Measurements from ENCODE around the gene SPDYE16.
"Not testable (repeated sequence)": the region's sequence is repeated elsewhere in the genome, so short reads cannot be mapped to it uniquely, and the experiment has no call there.

The SPDYE16 gene

DNA sequence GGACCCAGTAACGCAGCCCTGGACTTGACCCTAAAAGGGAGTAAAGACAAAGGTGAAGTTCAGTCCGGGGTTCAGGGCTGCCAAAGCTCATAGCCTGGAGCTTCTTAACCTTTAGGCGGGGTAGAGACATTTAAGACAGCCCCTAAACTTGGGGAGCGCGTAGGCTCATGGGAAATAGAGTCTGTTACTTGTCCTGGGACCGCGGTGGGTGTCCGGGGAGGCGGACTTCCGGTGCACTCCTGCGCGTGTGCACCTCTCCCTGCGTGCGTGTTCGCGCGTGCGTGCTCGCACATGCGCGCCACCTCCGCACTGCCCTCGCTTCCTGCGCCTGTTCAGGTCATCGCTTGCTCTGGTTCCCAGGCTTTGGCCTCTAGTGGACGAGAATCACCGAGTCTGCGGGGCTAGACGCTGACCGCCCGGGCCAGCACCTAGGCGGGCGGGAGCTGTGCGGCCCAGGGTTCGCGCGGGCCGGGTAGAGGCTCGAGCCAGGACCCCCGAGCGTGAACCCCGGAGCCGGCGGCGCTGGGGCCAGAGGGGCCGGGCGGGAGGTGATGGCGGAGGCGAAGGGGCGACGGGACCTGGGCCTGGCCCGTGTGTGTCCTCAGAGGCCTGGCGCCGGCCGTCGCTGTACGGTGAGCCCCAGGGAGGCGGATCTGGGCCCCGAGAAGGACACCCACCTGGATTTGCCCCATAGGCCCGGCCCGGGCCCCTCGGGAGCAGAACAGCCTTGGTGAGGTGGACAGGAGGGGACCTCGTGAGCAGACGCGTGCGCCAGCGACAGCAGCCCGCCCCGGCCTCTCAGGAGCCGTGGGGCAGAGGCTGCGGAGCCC is 6.1 kb upstream of the SPDYE16 start:
- peak; percentile 87 to 90 for DNase-seq

DNA sequence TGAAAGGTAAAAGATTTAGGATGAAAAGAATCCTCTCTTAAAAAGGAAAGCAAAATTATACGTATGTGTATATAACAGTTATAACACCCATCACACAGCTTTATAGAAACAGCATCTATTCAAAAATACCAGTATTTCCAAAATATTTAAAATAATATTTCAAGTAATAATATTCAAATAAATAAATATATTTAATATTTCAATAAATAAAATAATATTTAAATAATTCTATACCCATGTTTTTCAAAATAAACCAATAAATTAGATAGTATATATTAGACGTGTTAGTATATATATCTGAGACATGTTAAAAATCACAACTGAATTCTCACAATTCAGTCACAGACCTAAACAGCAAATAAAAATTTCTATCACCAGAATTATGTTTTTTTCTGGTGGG is 11.5 kb downstream of the SPDYE16 start:
- DNase-seq: not testable (repeated sequence)

DNA sequence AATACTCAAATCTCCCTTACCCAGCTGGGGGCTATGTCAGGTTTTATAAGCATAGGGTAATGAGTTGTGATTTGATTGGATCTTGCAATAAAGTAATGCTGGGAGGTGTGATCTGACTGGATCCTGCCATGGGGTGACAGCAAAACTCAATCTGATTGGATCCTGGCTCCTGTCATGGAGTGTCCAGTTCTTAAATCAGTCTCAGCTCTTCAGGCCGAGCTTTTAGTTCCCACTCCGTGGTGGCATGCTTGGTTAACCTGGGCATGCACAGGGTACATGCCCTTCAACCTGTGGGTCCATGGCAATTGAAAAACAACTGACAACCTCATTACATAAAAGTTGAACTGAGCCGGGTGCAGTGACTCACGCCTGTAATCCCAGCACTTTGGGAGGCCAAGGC is 16.9 kb downstream of the SPDYE16 start:
- DNase-seq: not testable (repeated sequence)

DNA sequence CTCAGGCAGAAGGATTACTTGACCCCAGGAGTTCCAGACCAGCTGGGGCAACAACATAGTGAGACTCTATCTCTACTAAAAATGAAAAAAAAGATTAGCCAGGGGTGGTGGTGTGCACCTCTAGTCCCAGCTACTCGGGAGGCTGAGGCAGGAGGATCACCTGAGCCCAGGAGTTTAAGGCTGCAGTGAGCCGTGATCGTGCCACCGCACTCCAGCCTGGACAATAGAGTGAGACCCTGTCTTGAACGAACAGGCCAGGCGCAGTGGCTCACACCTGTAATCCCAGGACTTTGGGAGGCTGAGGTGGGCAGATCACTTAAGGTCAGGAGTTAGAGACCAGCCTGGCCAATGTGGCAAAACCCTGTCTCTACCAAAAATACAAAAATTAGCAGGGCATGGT is 26.2 kb downstream of the SPDYE16 start:
- not testable (repeated sequence) for DNase-seq

DNA sequence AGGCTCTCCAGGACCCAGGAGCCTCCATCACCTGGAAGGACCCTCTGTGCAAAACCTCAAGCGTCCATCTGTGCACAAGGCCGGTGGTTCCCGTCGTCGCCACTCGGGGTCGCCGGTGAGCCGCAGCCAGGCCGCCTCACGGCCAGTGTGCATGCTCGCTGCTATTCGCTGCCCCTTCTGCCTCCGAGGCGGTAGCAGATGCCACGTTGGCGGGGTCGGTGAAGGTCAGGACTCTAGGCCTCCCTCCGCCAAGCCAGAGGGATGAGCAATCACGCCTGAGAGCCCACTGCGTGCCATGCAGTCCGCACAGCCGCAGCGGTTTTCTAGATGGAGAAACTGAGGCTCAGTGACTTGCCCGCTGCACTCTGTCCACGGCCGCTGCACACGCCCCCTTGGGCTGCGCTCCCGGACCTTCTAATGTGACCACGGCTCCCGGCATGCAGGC is 27.1 kb downstream of the SPDYE16 start:
- peak; percentile 20 to 33 for DNase-seq

DNA sequence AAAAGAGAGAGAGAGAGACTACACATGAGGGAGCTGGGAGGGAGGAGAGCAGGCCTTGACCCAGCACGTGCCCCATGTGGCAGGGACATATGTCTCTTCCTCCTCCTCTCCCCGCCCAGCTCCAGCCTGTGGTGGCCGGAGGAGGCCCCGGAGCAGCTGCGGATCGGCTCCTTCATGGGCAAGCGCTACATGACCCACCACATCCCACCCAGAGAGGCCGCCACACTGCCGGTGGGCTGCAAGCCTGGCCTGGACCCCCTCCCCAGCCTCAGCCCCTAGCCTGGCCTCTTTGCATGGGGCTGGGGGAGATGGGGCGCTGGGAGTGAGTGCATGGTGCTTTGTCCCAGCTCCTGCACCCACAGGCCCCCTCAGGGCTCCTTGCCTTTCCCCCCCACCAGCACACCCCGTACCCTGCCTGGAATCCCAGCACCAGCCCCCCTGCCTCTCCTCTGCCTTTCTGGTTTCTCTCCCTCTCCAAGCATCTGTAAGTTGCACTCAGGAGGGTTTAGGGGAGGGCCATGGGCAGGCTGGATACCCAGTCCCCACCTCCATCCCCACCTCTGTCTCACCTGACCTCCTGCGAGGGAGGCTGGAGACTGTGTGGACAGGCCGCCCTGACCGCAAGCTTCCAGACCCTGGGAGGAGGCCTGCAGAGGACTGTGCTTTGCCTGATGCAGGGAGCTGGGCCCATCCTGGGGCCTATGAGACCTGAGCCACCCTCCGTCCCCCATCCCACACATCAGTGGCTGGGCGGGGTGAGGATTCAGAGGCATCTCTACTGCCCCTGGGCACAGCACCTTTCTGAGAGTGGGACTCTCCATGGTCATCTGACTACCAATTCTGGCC is 27.9 kb downstream of the SPDYE16 start:
- DNase-seq: no peak

DNA sequence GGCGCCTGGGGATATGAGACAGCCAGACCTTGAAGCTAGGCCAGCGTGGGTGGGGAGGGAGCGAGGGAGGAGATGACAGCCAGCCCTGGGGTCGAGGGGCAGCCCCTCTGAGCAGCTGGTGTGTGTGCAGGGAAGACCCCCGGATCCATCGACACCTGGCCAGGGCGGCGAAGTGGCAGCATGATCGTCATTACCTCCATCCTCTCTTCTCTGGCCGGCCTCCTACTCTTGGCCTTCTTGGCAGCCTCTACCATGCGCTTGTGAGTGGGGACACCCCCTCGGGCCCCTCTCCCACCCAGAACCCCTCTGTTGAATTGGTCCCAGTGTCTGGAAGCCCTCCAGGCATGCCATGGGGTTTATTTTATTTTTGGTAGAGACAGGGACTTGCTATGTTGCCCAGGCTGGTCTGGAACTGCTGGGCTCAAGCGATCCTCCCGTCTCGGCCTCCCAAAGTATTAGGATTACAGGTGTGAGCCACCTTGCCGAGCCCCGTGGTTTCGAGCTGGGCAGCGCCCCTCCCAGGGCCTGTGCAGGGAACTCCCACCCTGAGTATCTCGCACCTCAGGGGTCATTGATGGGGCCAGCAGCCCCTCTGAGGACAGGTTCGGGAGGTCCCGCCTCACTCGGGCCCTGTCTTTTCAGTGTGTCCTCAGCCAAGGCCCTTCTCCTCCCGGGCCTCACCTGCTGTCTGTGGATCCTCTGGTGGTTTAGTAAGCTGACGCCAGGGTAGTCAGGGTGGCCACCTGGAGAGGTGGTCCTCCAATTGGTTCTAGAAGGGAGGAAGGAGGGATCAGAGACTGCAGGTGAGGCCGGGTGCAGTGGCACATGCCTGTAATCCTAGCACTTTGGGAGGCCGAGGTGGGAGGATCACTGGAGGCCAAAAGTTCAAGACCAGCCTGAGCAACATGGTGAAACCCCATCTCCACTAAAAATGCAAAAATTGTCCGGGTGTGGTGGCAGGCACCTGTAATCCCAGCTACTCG is 29.0 kb downstream of the SPDYE16 start:
- DNase-seq: no peak

DNA sequence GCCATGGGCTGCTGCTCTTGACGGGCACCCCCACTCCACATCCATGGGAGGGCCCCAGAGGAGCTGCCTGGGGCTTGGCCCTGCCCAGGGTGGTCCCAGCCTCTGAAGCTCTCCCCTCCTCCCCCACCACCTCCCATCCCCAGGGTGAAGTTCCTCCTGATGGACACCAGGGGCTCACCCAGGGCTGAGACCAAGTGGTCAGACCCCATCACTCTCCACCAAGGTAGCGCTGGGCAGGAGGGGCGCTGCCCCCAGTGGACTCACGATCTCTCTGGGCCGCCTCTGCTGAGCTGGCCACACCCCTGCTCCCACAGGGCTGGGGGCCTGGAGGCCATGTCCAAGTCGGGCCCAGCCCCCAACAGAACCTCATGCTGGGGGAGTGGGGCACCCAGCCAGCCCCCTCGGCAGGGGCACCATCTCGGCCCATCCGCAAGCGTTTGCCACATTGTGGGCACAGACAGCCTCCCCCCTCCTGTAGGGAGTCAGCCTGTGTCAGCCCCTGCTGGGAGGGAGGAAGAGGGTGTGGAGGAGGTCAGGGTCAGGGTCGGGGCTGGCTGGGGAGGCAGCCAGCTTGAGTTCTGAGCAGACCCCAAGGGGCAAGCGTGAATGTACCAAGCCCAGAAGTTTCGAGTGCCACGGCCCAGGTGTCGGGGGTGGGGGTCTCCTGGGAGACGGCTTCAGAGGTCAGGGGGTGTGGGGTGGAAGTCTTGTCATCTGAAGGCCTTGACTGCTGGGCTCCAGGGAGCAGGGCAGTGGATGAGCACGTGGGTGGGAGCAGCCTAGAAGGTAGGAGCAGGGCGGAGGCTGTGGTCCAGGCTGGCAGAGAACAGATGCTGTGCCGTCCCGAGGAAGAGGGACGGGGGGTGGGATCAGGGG is 29.9 kb downstream of the SPDYE16 start:
- no peak for DNase-seq

DNA sequence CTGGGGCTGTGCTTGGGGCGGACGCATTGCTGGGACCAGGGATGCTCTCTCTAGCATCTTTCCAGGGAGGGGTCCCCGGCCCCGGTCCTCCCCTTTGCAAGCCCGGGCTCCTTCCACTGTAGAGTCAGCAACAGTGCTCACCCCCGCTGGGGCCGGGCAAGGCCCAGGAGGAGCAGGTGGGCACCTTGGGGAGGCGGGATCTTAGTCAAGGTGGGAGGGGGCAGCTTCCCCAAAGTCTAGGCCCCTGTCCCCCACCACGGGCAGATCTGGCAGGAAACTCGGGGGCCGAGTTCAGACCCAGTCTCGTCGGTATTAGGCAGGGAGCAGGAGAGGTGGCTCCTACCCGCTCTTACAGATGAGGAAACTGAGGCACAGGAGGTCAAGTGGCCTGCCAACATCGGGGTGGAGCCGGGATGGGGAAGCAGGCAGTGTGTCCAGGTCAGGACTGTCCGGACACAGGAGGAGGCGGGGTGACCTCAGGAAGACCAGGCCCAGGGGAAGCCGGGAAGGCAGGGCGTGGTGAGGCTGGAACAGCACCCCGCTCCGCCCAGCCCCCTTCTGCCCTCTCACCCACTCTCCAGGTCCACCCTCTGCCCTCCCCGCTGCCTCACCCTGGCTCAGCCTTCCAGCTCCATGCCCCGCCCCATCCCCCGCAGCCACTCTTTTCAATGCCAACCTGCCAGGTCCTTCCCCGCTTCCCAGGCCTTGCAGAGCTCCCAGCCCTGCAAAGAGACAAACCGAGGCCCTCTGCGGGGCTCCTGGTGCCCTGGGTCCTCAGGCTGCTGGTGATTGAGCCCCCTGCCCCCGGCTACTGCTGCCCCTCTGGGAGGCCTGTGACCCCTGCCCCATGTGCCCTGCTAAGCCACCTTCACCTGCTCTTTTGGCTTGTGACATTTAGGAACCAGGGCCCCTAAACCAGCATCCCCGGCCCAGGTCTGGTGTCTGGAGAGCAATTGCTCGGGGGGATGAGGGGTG is 30.9 kb downstream of the SPDYE16 start:
- not testable (repeated sequence) for DNase-seq

DNA sequence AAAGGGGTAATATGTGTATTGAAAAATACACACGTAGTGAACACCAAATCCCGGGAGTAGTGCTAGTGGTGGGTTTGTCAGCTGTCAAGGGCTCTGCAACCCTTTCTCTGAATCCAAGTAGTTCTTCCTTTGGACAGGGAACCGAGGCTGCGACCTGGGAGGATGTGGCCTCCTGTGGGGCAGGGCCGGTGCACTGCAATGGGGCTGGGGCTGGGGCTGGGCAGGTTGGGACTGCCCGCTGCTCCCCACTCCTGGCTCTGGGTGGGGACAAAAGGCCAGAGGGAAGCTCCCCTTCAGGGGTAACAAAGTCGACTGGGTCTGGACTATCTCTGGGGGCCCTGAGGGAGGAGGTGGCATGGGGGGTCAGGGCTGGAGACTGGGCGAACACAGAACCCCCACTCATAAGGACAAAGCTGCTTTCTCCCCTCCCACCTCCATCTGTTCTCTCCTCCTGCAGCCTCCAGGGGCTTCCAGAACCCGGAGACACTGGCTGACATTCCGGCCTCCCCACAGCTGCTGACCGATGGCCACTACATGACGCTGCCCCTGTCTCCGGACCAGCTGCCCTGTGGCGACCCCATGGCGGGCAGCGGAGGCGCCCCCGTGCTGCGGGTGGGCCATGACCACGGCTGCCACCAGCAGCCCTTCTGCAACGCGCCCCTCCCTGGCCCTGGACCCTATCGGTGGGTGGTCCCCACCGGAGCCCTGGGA is 31.7 kb downstream of the SPDYE16 start:
- DNase-seq: not testable (repeated sequence)

DNA sequence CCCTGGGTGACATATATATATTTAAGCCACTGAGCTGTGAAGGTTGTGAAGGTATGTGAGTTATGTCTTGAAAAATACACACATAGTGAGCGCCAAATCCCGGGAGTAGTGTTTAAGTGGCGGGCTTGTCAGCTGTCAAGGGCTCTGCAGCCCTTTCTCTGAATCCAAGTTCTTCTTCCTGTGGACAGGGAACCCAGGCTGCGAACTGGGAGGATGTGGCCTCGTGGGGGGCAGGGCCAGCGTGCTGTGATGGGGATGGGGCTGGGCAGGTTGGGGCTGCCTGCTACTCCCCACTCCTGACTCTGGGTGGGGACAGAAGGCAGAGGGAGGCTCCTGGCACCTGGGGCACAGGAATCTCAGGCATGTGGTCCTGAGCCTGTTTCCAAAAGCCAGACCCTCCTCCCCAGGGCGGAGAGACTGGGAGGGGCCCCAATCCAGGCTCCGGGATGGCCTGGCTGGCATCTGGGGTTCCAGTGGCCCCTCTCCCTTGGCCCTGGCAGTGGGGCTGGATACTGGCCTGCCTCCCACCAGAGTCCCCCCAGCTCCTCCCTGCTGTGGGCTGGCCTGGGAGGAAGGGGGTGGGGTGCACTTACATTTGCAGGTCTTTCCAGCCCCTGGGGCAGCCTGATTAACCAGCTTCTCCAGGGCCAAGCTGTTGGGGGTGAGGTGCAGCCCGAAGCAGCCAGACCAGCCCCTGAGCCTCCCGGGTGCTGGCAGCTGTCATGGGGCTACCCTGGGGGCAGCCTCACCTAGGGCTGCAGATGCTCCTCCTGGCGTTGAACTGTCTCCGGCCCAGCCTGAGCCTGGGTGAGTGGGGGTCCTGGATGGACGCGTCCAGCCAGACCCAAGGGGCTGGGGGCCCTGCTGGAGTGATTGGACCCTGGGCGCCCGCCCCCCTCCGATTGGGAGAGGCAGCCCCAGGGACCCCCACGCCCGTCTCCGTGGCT is 32.9 kb downstream of the SPDYE16 start, which contains the start of gene UPK3B:
Gene UPK3B, plus strand, starts transcription at position 622 of the 947 bp plus-strand sequence. Its CDS starts 101 bp downstream, at position 723.
- no peak for DNase-seq

DNA sequence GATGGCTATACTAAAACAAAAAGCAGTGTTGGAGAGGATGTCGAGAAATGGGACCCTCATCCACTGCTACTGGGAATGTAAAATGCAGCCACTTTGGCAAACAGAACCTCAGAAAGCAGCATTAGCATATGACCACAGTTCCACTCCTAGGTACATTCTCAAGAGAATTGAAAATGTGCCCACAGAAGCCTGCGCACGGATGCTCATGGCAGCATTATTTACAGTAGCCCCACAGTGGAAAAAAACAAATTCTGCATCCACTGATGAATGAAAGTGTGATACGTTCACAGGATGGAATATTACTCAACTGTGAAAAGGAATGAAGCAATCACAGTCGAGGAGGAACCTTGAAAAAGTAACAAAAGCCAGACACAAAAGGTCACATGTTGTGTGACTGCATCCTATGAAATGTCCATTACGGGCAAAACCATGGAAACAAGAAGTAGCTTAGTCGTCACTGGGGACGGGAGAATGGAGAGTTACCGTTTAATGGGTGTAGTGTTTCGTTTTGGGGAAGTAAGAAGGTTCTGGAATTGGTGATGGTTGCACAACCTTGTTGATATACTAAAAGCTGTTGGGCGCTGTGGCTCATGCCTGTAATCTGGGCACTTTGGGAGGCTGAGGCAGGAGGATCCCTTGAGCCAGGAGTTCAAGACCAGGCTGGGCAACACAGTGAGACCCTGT is 35.2 kb downstream of the SPDYE16 start:
- no peak for DNase-seq

DNA sequence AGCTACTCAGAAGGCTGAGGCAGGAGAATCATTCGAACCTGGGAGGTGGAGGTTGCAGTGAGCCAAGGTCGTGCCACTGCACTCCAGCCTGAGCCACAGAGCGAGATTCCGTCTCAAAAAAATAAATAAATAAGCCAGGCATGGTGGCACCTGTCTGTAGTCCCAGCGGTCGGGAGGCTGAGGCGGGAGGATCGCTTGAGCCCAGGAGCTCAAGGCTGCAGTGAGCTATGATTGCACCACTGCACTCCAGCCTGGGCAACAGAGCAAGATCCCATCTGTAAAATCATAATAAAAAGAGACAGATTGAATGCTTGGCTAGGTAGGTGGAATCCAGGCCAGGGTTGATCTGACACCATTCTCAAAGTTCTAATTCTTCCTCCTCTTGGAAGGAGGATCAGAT is 36.5 kb downstream of the SPDYE16 start:
- DNase-seq: not testable (repeated sequence)

DNA sequence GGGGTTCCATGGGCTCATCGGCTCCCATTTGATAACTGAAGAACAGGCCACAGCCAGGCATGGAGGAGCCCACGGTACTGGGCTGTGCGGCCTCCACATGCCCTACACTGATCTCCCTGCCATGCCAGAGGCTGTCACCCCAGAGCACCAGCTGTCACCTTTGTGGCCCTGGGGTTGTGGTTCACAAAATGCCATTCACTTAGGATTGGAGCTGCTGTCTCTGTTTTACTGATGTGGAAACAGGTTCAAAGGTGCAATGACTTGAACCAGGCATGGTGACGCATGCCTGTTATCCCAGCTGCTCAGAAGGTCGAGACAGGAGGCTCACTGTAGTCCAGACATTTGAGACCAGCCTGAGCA is 37.0 kb downstream of the SPDYE16 start:
- DNase-seq: no peak

DNA sequence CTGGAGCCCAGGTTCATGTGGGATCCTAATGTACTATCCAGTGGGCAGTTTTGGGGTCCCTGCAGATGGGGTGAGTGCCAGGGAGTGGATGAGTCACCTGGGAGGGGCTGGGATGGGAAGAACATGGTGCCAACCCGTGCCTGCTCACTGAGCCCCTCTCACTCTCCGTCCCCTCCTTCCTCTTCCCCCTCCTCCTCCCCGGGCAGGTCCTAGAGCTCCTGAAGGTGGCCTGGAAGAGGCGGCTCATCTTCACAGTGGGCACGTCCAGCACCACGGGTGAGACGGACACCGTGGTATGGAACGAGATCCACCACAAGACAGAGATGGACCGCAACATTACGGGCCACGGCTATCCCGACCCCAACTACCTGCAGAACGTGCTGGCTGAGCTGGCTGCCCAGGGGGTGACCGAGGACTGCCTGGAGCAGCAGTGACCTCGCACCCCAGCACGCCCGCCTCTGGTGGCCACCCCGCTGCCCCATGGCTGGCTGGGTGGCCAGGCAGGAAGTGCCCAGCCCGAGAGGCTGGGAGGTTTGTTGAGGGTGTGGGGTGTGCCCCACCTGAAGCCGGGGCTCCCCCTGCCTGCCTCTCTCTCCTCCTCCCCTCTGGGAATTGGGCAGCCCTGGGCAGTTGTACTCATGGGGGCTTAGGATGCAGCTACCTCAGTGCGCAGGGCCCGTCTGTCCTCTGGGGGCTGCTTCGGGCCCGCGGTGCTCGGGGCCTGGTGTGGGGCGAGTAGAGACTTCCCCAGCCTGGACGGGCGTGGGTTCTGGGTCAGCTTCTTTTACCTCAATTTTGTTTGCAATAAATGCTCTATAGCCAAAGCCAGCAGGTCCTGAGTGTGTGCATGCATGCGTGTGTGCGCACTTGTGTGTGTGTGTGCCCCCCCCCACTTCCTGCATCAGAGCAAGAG is 37.7 kb downstream of the SPDYE16 start:
- no peak for DNase-seq

DNA sequence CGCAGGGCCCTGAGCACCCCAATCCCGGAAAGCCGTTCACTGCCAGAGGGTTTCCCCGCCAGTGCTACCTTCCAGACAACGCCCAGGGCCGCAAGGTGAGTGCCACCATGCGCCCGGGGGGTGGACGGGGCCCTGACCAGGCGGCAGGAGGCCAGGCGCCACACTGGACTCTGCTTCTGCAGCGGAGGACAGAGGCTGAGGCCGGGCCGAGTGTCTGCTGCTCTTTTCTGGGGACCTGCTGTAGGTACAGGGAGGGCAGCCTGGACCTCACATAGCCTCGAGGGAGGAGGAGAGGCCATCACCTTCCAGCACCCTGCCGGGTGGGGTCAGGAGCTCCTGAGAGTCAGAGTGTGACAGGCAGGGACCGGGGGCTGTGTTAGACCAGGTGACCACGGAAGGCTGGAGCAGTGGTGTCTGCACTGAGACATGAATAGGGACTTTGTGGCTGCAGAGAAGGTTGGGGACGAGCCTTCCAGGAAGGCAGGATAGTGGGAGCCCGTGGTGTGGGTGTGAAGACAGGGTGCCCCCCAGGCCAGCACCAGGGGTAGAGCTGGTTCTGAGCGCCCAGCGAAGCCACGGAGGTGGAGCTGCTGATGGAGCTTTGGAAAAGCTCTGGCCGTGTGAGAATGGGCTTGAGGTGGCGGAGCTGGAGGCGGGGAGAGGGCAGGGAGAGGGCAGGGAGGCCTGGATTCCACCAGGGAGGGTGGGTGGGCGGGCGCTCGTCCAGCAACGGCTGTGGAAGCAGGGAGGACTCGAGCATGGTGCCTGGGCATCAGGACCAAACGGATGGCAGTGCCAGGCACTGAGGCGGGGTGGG is 38.5 kb downstream of the SPDYE16 start:
- not testable (repeated sequence) for DNase-seq

Data from activated CD4-positive, alpha-beta T cell treated with anti-CD3 and anti-CD28 coated beads, Interleukin-2, amount 50 U/mL, for 4 hours (primary cell).